K562 (cell line): Measurements from ENCODE around the gene NEURL1B. TPM values are rescaled to one million over a fixed set of nuclear protein-coding genes. Genes with fewer than 3 reads are reported as not detected.

Experiments used
- FOXK2 ChIP-seq, 2 experiments: fragments of 450-650 bp; IDR thresholded peaks in 1 of 2; conservative IDR thresholded peaks in 1 of 2; 2 replicates each; pipeline ENCODE4 v1.6.1; 2016; ENCODE audit warnings: low read depth in 2 of 2, mild to moderate bottlenecking in 1 of 2
- HMG20B ChIP-seq: fragments of 250-450 bp; sonication (Bioruptor Pico); IDR thresholded peaks from 2 replicates; pipeline ENCODE4 v1.5.0; 2021; ENCODE audit warnings: mild to moderate bottlenecking
- LEF1 ChIP-seq: fragments of 450-650 bp; IDR thresholded peaks from 2 replicates; pipeline ENCODE4 v1.6.1; 2016; ENCODE audit warnings: mild to moderate bottlenecking
- STAT5B ChIP-seq: fragments of 250-450 bp; sonication (Bioruptor Pico); IDR thresholded peaks from 2 replicates; pipeline ENCODE4 v1.8.0; 2021; ENCODE audit warnings: mild to moderate bottlenecking, inconsistent platforms
- TEAD2 ChIP-seq: fragments of 450-650 bp; IDR thresholded peaks from 2 replicates; pipeline ENCODE4 v1.6.1; 2016; ENCODE audit warnings: missing genetic modification characterization, control low read depth, missing compliant biosample characterization
- TOE1 ChIP-seq, 2 experiments: fragments of 450-650 bp in 1 of 2; sonication (generic) in 1 of 2; formaldehyde crosslinking in 1 of 2; IDR thresholded peaks; 2 replicates each; pipeline versions ENCODE4 v1.7.1 to v1.8.0; 2016 to 2022; ENCODE audit warnings: borderline replicate concordance in 2 of 2, mild to moderate bottlenecking in 2 of 2, antibody characterized with exemption in 1 of 2, inconsistent platforms in 1 of 2, low read depth in 1 of 2, missing genetic modification reagents in 1 of 2, moderate library complexity in 1 of 2
- U2AF2 ChIP-seq: fragments of 200-400 bp; formaldehyde crosslinking; optimal IDR thresholded peaks from 2 replicates; pipeline ENCODE3; 2017; ENCODE audit warnings: low read depth, mild to moderate bottlenecking, low read length
- ZNF184 ChIP-seq: sonication (generic); formaldehyde crosslinking; IDR thresholded peaks from 2 replicates; pipeline ENCODE4 v1.5.0; 2020; ENCODE audit warnings: missing genetic modification reagents
- polyA plus RNA-seq, 8 experiments: library from polyadenylated mRNA; depleted of rRNA in 4 of 8; stranded (reverse) in 5 of 8; unstranded in 3 of 8; fragments of >200 nt; fragmentation: Nextera tagmentation in 2 of 8; fragmentation: Illumina TruSeq in 1 of 8; extraction: Ambion mirVana in 2 of 8; extraction: Trizol in 1 of 8; gene quantifications; 2 replicates each; pipeline versions ENCODE4 v1.2.1 to v1.2.3, GENCODE V29; 2011 to 2014; ENCODE audit warnings: inconsistent platforms in 1 of 8, missing spikeins in 1 of 8
- total RNA-seq, 7 experiments: library from RNA; depleted of rRNA in 6 of 7; stranded (reverse); fragments of >200 nt in 6 of 7; fragmentation: Illumina TruSeq in 2 of 7; extraction: Trizol in 2 of 7; gene quantifications; 2 replicates each; pipeline versions ENCODE4 v1.2.1 to v1.2.3, GENCODE V29; 2011 to 2021; ENCODE audit warnings: low replicate concordance in 1 of 7
- TF ChIP-seq, protein P1 (sequence below): fragments of 200-800 bp; sonication (Bioruptor generic); IDR thresholded peaks from 2 replicates; pipeline ENCODE4 v1.6.1; 2017; ENCODE audit warnings: missing genetic modification characterization, missing compliant biosample characterization
- TF ChIP-seq, protein P2 (sequence below): fragments of 200-800 bp; sonication (Bioruptor generic); IDR thresholded peaks from 2 replicates; pipeline ENCODE4 v1.6.1; 2017; ENCODE audit warnings: missing genetic modification characterization, missing compliant biosample characterization
- TF ChIP-seq, protein P3 (sequence below): fragments of 450-650 bp; IDR thresholded peaks from 2 replicates; pipeline ENCODE4 v1.6.1; 2016; ENCODE audit warnings: mild to moderate bottlenecking
- TF ChIP-seq, protein P4 (sequence below): fragments of 250-450 bp; sonication (Bioruptor Pico); IDR thresholded peaks from 2 replicates; pipeline ENCODE4 v1.5.0; 2020; ENCODE audit warnings: mild to moderate bottlenecking
- TF ChIP-seq, protein P5 (sequence below): sonication (generic); formaldehyde crosslinking; IDR thresholded peaks from 2 replicates; pipeline ENCODE4 v1.8.1; 2023; ENCODE audit warnings: mild to moderate bottlenecking, missing genetic modification reagents
- TF ChIP-seq, protein P6 (sequence below): fragments of 450-650 bp; IDR thresholded peaks from 2 replicates; pipeline ENCODE4 v1.6.1; 2017; ENCODE audit warnings: mild to moderate bottlenecking, moderate library complexity

NEURL1B gene
- total and polyA plus RNA-seq, 9 of the 15 experiments (the other 6 are each of a cell fraction or from before 2014, with no cell fraction given), result 0.04 TPM; not detected in 8

DNA sequence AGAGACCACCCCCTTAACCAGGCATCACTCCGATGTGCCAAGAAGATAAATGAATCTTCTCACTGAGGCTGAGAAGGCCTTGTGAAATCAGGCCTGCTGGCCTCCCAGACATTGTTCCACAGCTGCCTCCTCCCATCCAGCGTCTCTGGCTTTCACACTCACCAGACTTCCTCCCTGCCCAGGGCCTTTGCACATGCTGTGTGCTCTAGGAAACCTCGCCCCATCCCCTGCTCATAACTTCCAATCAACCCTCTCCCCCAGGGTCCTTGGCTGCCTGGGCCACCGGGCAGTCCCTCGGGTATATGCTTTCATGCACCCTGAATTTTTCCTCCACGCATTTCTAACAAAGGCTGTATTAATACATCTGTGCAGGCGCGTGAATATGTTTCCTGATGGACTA lies 71.5 kb downstream of the NEURL1B start (continued):
- TF ChIP-seq LEF1 (no peak), U2AF2 (no peak), FOXK2 (conservative IDR thresholded peaks at IDR 0.05 in 1 of 2, IDR thresholded peaks at IDR 0.05 in 1 of 2; ENCODE audit: low read depth in 2 of 2) (no peak), STAT5B (no peak), ZNF184 (CRISPR knock-in tag) (no peak), TEAD2 (no peak), TOE1 (IDR thresholded peaks at IDR 0.05; ENCODE audit: borderline replicate concordance) (no peak), TOE1 (CRISPR knock-in tag; IDR thresholded peaks at IDR 0.05; ENCODE audit: borderline replicate concordance, low read depth) (no peak), HMG20B (no peak)
- TF ChIP-seq, protein P1, sequence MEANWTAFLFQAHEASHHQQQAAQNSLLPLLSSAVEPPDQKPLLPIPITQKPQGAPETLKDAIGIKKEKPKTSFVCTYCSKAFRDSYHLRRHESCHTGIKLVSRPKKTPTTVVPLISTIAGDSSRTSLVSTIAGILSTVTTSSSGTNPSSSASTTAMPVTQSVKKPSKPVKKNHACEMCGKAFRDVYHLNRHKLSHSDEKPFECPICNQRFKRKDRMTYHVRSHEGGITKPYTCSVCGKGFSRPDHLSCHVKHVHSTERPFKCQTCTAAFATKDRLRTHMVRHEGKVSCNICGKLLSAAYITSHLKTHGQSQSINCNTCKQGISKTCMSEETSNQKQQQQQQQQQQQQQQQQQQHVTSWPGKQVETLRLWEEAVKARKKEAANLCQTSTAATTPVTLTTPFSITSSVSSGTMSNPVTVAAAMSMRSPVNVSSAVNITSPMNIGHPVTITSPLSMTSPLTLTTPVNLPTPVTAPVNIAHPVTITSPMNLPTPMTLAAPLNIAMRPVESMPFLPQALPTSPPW, result no peak
- TF ChIP-seq, protein P2, sequence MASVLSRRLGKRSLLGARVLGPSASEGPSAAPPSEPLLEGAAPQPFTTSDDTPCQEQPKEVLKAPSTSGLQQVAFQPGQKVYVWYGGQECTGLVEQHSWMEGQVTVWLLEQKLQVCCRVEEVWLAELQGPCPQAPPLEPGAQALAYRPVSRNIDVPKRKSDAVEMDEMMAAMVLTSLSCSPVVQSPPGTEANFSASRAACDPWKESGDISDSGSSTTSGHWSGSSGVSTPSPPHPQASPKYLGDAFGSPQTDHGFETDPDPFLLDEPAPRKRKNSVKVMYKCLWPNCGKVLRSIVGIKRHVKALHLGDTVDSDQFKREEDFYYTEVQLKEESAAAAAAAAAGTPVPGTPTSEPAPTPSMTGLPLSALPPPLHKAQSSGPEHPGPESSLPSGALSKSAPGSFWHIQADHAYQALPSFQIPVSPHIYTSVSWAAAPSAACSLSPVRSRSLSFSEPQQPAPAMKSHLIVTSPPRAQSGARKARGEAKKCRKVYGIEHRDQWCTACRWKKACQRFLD (CRISPR knock-in tag), result no peak
- TF ChIP-seq, protein P3, sequence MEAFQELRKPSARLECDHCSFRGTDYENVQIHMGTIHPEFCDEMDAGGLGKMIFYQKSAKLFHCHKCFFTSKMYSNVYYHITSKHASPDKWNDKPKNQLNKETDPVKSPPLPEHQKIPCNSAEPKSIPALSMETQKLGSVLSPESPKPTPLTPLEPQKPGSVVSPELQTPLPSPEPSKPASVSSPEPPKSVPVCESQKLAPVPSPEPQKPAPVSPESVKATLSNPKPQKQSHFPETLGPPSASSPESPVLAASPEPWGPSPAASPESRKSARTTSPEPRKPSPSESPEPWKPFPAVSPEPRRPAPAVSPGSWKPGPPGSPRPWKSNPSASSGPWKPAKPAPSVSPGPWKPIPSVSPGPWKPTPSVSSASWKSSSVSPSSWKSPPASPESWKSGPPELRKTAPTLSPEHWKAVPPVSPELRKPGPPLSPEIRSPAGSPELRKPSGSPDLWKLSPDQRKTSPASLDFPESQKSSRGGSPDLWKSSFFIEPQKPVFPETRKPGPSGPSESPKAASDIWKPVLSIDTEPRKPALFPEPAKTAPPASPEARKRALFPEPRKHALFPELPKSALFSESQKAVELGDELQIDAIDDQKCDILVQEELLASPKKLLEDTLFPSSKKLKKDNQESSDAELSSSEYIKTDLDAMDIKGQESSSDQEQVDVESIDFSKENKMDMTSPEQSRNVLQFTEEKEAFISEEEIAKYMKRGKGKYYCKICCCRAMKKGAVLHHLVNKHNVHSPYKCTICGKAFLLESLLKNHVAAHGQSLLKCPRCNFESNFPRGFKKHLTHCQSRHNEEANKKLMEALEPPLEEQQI, result no peak
- TF ChIP-seq, protein P4, sequence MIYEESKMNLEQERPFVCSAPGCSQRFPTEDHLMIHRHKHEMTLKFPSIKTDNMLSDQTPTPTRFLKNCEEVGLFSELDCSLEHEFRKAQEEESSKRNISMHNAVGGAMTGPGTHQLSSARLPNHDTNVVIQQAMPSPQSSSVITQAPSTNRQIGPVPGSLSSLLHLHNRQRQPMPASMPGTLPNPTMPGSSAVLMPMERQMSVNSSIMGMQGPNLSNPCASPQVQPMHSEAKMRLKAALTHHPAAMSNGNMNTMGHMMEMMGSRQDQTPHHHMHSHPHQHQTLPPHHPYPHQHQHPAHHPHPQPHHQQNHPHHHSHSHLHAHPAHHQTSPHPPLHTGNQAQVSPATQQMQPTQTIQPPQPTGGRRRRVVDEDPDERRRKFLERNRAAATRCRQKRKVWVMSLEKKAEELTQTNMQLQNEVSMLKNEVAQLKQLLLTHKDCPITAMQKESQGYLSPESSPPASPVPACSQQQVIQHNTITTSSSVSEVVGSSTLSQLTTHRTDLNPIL (CRISPR knock-in tag), result no peak
- TF ChIP-seq, protein P5, sequence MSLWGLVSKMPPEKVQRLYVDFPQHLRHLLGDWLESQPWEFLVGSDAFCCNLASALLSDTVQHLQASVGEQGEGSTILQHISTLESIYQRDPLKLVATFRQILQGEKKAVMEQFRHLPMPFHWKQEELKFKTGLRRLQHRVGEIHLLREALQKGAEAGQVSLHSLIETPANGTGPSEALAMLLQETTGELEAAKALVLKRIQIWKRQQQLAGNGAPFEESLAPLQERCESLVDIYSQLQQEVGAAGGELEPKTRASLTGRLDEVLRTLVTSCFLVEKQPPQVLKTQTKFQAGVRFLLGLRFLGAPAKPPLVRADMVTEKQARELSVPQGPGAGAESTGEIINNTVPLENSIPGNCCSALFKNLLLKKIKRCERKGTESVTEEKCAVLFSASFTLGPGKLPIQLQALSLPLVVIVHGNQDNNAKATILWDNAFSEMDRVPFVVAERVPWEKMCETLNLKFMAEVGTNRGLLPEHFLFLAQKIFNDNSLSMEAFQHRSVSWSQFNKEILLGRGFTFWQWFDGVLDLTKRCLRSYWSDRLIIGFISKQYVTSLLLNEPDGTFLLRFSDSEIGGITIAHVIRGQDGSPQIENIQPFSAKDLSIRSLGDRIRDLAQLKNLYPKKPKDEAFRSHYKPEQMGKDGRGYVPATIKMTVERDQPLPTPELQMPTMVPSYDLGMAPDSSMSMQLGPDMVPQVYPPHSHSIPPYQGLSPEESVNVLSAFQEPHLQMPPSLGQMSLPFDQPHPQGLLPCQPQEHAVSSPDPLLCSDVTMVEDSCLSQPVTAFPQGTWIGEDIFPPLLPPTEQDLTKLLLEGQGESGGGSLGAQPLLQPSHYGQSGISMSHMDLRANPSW, result no peak
- TF ChIP-seq, protein P6, sequence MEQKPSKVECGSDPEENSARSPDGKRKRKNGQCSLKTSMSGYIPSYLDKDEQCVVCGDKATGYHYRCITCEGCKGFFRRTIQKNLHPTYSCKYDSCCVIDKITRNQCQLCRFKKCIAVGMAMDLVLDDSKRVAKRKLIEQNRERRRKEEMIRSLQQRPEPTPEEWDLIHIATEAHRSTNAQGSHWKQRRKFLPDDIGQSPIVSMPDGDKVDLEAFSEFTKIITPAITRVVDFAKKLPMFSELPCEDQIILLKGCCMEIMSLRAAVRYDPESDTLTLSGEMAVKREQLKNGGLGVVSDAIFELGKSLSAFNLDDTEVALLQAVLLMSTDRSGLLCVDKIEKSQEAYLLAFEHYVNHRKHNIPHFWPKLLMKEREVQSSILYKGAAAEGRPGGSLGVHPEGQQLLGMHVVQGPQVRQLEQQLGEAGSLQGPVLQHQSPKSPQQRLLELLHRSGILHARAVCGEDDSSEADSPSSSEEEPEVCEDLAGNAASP, result no peak
- TF ChIP-seq, all 486 proteins: peak for 0
